H1 (cell line): ENCODE data around the gene HOXD1. TPM values are rescaled to one million over a fixed set of nuclear protein-coding genes. Genes with fewer than 3 reads are reported as not detected.

Source experiments
- CTCF ChIA-PET: fragments of 300-600 bp; sonication (Branson Sonifier 250); formaldehyde crosslinking; loops from one replicate; lab custom pipeline; 2021; ENCODE audit not compliant: partially characterized antibody; lab: Charles Lee
- POLR2A ChIA-PET: fragments of 300-600 bp; sonication (Branson Sonifier 250); formaldehyde crosslinking; loops from one replicate; lab custom pipeline; 2021; ENCODE audit warnings: inconsistent platforms; ENCODE audit not compliant: partially characterized antibody; lab: Charles Lee
- DNase-seq, 2 experiments: peaks; one replicate each; pipeline versions ENCODE4 v3.0.0 to v3.0.0-alpha.2; 2010 to 2022; ENCODE audit warnings: low spot score in 2 of 2, low read depth in 1 of 2, mixed read lengths in 1 of 2
- FAIRE-seq: peaks from 2 replicates; lab custom pipeline; 2011; peaks lifted over from hg19 to GRCh38; lab: Jason Lieb, UNC
- H2AFZ ChIP-seq: 2 replicates; pipeline ENCODE4 v1.8.1; 2012; ENCODE audit warnings: low read length, inconsistent platforms
- H2AK5ac ChIP-seq: 2 replicates; pipeline ENCODE4 v1.6.1; 2013; ENCODE audit warnings: low read depth, low read length
- H2BK120ac ChIP-seq: replicated peaks from 2 replicates; pipeline ENCODE3; 2013; ENCODE audit warnings: low read depth, low read length, inconsistent platforms
- H2BK12ac ChIP-seq: 2 replicates; pipeline ENCODE4 v1.6.1; 2013; ENCODE audit warnings: low read depth, low read length
- H2BK15ac ChIP-seq: 2 replicates; pipeline ENCODE4 v1.6.1; 2013; ENCODE audit warnings: low read length
- H2BK20ac ChIP-seq: 2 replicates; pipeline ENCODE4 v1.6.1; 2013; ENCODE audit warnings: low read length
- H2BK5ac ChIP-seq: 2 replicates; pipeline ENCODE4 v1.6.1; 2013; ENCODE audit warnings: low read depth, low read length
- H3K14ac ChIP-seq: 2 replicates; pipeline ENCODE4 v1.6.1; 2013; ENCODE audit warnings: inconsistent platforms; ENCODE audit not compliant: insufficient read length
- H3K18ac ChIP-seq: 2 replicates; pipeline ENCODE4 v1.6.1; 2013; ENCODE audit warnings: low read length; ENCODE audit errors: extremely low read depth
- H3K23ac ChIP-seq: 2 replicates; pipeline ENCODE4 v1.6.1; 2013; ENCODE audit warnings: inconsistent platforms; ENCODE audit not compliant: insufficient read length
- H3K23me2 ChIP-seq: 2 replicates; pipeline ENCODE4 v1.6.1; 2013; ENCODE audit warnings: low read depth, low read length
- H3K27ac ChIP-seq: 2 replicates; pipeline ENCODE4 v1.6.1; 2011; ENCODE audit warnings: low read depth, low read length, inconsistent platforms
- H3K27me3 ChIP-seq, 4 experiments: replicated peaks in 1 of 4; 1 replicate in 1 of 4; 2 replicates in 3 of 4; pipeline versions ENCODE4 v1.6.1 to v1.8.1; 2011 to 2013; ENCODE audit warnings: low read length in 3 of 4, mild to moderate bottlenecking in 3 of 4, inconsistent platforms in 2 of 4, mixed read lengths in 2 of 4, moderate library complexity in 1 of 4; ENCODE audit not compliant: control insufficient read depth in 3 of 4, insufficient read depth in 3 of 4; ENCODE audit errors: extremely low read depth in 1 of 4
- H3K36me3 ChIP-seq, 4 experiments: 2 replicates each; pipeline versions ENCODE4 v1.6.1 to v1.8.1; 2011 to 2013; ENCODE audit warnings: mild to moderate bottlenecking in 4 of 4, low read length in 3 of 4, moderate library complexity in 2 of 4, control low read depth in 1 of 4, inconsistent platforms in 1 of 4; ENCODE audit not compliant: insufficient read depth in 4 of 4, control insufficient read depth in 2 of 4
- H3K4ac ChIP-seq: replicated peaks from 2 replicates; pipeline ENCODE3; 2013; ENCODE audit warnings: low read length, low read depth, mixed read lengths, inconsistent platforms; ENCODE audit not compliant: insufficient read length
- H3K4me1 ChIP-seq, 4 experiments: replicated peaks in 1 of 4; 1 replicate in 1 of 4; 2 replicates in 3 of 4; pipeline versions ENCODE4 v1.6.1 to v1.8.1; 2011 to 2013; ENCODE audit warnings: low read length in 3 of 4, inconsistent platforms in 2 of 4, mixed read lengths in 1 of 4; ENCODE audit not compliant: insufficient read depth in 4 of 4, control insufficient read depth in 3 of 4
- H3K4me2 ChIP-seq, 2 experiments: 2 replicates each; pipeline versions ENCODE4 v1.6.1 to v1.8.1; 2011 to 2013; ENCODE audit warnings: low read depth in 2 of 2, low read length in 2 of 2, control low read depth in 1 of 2, inconsistent platforms in 1 of 2, mild to moderate bottlenecking in 1 of 2; ENCODE audit not compliant: insufficient read depth in 1 of 2
- H3K4me3 ChIP-seq, 4 experiments: fragments of 200-600, 300-600 bp in 1 of 4; sonication (generic), shearing (Covaris generic), sonication (Bioruptor Twin) in 1 of 4; 2 replicates each; pipeline versions ENCODE4 v1.5.1 to v1.8.1; 2011 to 2016; ENCODE audit warnings: low read length in 4 of 4, low read depth in 3 of 4, control low read depth in 2 of 4, inconsistent platforms in 2 of 4, mild to moderate bottlenecking in 2 of 4, mixed read lengths in 1 of 4, moderate library complexity in 1 of 4; ENCODE audit not compliant: insufficient read depth in 2 of 4; ENCODE audit errors: extremely low read depth in 1 of 4
- H3K56ac ChIP-seq: replicated peaks from 2 replicates; pipeline ENCODE3; 2013; ENCODE audit warnings: low read depth, mild to moderate bottlenecking, mixed read lengths, low read length, inconsistent platforms; ENCODE audit not compliant: insufficient read length
- H3K79me1 ChIP-seq: 2 replicates; pipeline ENCODE4 v1.6.1; 2013; ENCODE audit warnings: low read depth, low read length, control low read depth
- H3K79me2 ChIP-seq, 2 experiments: 2 replicates each; pipeline versions ENCODE4 v1.6.1 to v1.8.1; 2012 to 2013; ENCODE audit warnings: low read length in 2 of 2, mild to moderate bottlenecking in 2 of 2, inconsistent platforms in 1 of 2; ENCODE audit not compliant: insufficient read depth in 2 of 2, control insufficient read depth in 1 of 2
- H3K9ac ChIP-seq, 4 experiments: replicated peaks in 1 of 4; 1 replicate in 1 of 4; 2 replicates in 3 of 4; pipeline versions ENCODE4 v1.6.1 to v1.8.1; 2011 to 2013; ENCODE audit warnings: low read depth in 3 of 4, low read length in 3 of 4, control low read depth in 2 of 4, mild to moderate bottlenecking in 2 of 4, moderate library complexity in 2 of 4, inconsistent platforms in 1 of 4; ENCODE audit errors: extremely low read depth in 1 of 4
- H3K9me3 ChIP-seq, 2 experiments: 2 replicates each; pipeline versions ENCODE4 v1.6.1 to v1.8.1; 2012 to 2013; ENCODE audit warnings: mild to moderate bottlenecking in 2 of 2, moderate library complexity in 2 of 2, control low read depth in 1 of 2, inconsistent platforms in 1 of 2, low read depth in 1 of 2, low read length in 1 of 2, mixed read lengths in 1 of 2; ENCODE audit not compliant: insufficient read depth in 2 of 2
- H4K20me1 ChIP-seq, 2 experiments: replicated peaks in 1 of 2; 2 replicates each; pipeline versions ENCODE3 to v1.8.1; 2011 to 2013; ENCODE audit warnings: inconsistent platforms in 2 of 2, low read length in 2 of 2, mild to moderate bottlenecking in 1 of 2; ENCODE audit not compliant: insufficient read depth in 2 of 2, control insufficient read depth in 1 of 2
- H4K5ac ChIP-seq: 2 replicates; pipeline ENCODE4 v1.6.1; 2013; ENCODE audit warnings: low read length, low read depth, mixed read lengths, inconsistent platforms; ENCODE audit not compliant: insufficient read length
- H4K8ac ChIP-seq: 2 replicates; pipeline ENCODE4 v1.8.0; 2013; ENCODE audit warnings: mild to moderate bottlenecking, moderate library complexity, low read length, inconsistent platforms; ENCODE audit not compliant: insufficient read depth; ENCODE audit errors: extremely low read depth
- H4K91ac ChIP-seq: replicated peaks from 2 replicates; pipeline ENCODE3; 2013; ENCODE audit warnings: low read length, mixed read lengths, inconsistent platforms; ENCODE audit not compliant: insufficient read length
- SIRT6 ChIP-seq: IDR thresholded peaks from one replicate; pipeline ENCODE4 v1.7.1; 2012; ENCODE audit warnings: low read length, inconsistent platforms
- SP2 ChIP-seq: IDR thresholded peaks from 2 replicates; pipeline ENCODE4 v1.6.1; 2012; ENCODE audit warnings: mild to moderate bottlenecking, low read length, inconsistent platforms
- WGBS, 2 experiments: shearing (Covaris generic) in 1 of 2; methylation state at CpG; one replicate each; pipeline versions ENCODE4 v1.1.6 to v1.1.7; 2013 to 2015; ENCODE audit warnings: low lambda C conversion rate in 2 of 2, mixed read lengths in 2 of 2, inconsistent platforms in 1 of 2, low coverage in 1 of 2, missing lambda C conversion rate in 1 of 2; ENCODE audit not compliant: insufficient replicate concordance in 2 of 2, insufficient coverage in 1 of 2, insufficient read length in 1 of 2; ENCODE audit errors: extremely low coverage in 1 of 2, missing lambda C conversion rate in 1 of 2; 5-methylcytosine and 5-hydroxymethylcytosine counted together
- polyA plus RNA-seq, 7 experiments: library from polyadenylated mRNA; depleted of rRNA in 3 of 7; stranded (reverse) in 5 of 7; unstranded in 2 of 7; fragments of >200 nt in 5 of 7; fragments of 200-250 nt in 2 of 7; gene quantifications; 1 replicate in 5 of 7; 2 replicates in 1 of 7; 4 replicates in 1 of 7; pipeline versions ENCODE4 v1.2.1 to v1.2.3, GENCODE V29; 2011 to 2013; ENCODE audit warnings: missing spikeins in 2 of 7, mixed read lengths in 2 of 7
- total RNA-seq: library from RNA; stranded (reverse); fragmentation: NEBNext Ultra II Directional; extraction: Animal tissue kit (Norgen Biotek cat#: 25700); gene quantifications from 2 replicates; pipeline ENCODE4 v1.2.1, GENCODE V29; 2021

Gene HOXD1
- total and polyA plus RNA-seq, 2 of the 8 experiments (the other 6 are each of a cell fraction or from before 2014, with no cell fraction given), result 0.03 TPM; not detected in 1

DNA sequence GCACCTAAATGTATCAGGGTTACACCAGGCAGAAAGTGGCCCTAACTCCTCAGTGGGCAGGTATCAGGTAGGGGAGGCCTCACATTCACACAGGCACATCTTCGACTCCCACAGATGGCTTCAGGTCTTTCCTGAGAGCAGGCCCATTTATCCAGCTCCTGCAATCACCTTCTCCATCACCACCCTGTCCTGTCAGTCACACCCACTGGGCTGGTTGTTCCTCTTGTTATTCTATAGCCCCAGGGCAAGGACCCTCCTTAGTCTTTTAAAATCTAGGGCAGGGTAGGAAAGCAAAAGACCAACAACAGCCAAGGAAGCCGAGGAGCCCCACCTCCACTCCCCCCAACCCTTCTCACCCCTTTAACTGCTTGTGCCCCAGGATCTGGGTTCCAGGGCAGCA is 46.2 kb upstream of the HOXD1 start:
- H3K56ac ChIP-seq, result no peak overlapping the region
- H3K23me2 ChIP-seq, result no peaks in the 10 kb centered on the region
- H4K5ac ChIP-seq, result no peak overlapping the region
- H4K8ac ChIP-seq, result no peak overlapping the region
- no peak overlapping the region for H2AK5ac ChIP-seq
- H3K27me3 ChIP-seq, result peaks cover 84 to 100% (median 96%) of the 10 kb centered on the region in 4 experiments
- ChIA-PET POLR2A (no interaction called here), CTCF (interaction anchor here (0.6 to 10.0 kb wide), 8 partner anchors 11 to 979 kb away, joined by 3 to 119 read pairs (median 10); partner anchors contain the start of gene HOXD8)
- WGBS, 2 experiments, result 90% methylated on average over 2 of the region's 2 CpGs; no CpG with 5 or more reads in 1 of the 2 experiments
- H4K91ac ChIP-seq, result no peak overlapping the region
- no peak overlapping the region for H3K23ac ChIP-seq
- H3K9ac ChIP-seq, result no peak overlapping the region
- no peak overlapping the region for H3K4me2 ChIP-seq
- DNase-seq, result no peak
- peaks cover 0 to 2% (median 0%) of the 10 kb centered on the region in 4 experiments; a peak in 1 of 8 replicates for H3K36me3 ChIP-seq
- H2AFZ ChIP-seq, result no peak overlapping the region
- H3K14ac ChIP-seq, result no peak overlapping the region
- no peak overlapping the region for H3K4me3 ChIP-seq
- no peaks in the 10 kb centered on the region for H3K79me1 ChIP-seq
- peaks cover 9 to 15% of the 10 kb centered on the region in 2 experiments for H4K20me1 ChIP-seq
- H3K4ac ChIP-seq, result no peak overlapping the region
- H3K27ac ChIP-seq, result no peak overlapping the region
- H2BK15ac ChIP-seq, result no peak overlapping the region
- H3K9me3 ChIP-seq, result no peaks in the 10 kb centered on the region; a peak in 1 of 4 replicates
- H2BK20ac ChIP-seq, result no peak overlapping the region
- peaks cover 0 to 4% (median 2%) of the 10 kb centered on the region in 4 experiments; a peak in 4 of 7 replicates for H3K4me1 ChIP-seq
- no peak overlapping the region for H2BK12ac ChIP-seq
- no peak for TF ChIP-seq SP2
- TF ChIP-seq SIRT6, result no peak
- no peak overlapping the region for H2BK5ac ChIP-seq
- FAIRE-seq, result no peak
- no peak overlapping the region for H2BK120ac ChIP-seq
- no peak overlapping the region for H3K18ac ChIP-seq
- no peaks in the 10 kb centered on the region for H3K79me2 ChIP-seq
